A549 (cell line): Measurements from ENCODE around the gene GRXCR2. TPM values are rescaled to one million over a fixed set of nuclear protein-coding genes. Genes with fewer than 3 reads are reported as not detected.

Source experiments
- ATAC-seq, 2 experiments: fragments of 200-7000 bp in 1 of 2; fragments of >200 bp in 1 of 2; cut with Nextera tagmentation in 1 of 2; cut with Tn5 transposase in 1 of 2; 3 replicates each; pipeline versions ENCODE4 v1.8.0 to v1.9.1; 2018 to 2020; ENCODE audit warnings: mild to moderate bottlenecking in 1 of 2, moderate library complexity in 1 of 2
- CTCF ChIA-PET: fragments of 300-600 bp; sonication (Branson Sonifier 250); formaldehyde crosslinking; extraction: SDS; loops from one replicate; lab custom pipeline; 2021; ENCODE audit warnings: antibody characterized with exemption, inconsistent platforms; lab: Yijun Ruan, JAX
- POLR2A ChIA-PET: fragments of 350-600 bp; formaldehyde crosslinking; extraction: SDS; loops from one replicate; lab custom pipeline; 2021; ENCODE audit warnings: antibody characterized with exemption, inconsistent platforms; lab: Yijun Ruan, JAX
- DNase-seq, 2 experiments: peaks; one replicate each; pipeline versions ENCODE4 v3.0.0 to v3.0.0-alpha.2; 2011 to 2016; ENCODE audit warnings: low read depth in 1 of 2, low spot score in 1 of 2
- FAIRE-seq: peaks from 2 replicates; lab custom pipeline; 2011; peaks lifted over from hg19 to GRCh38; lab: Jason Lieb, UNC
- H3K27ac ChIP-seq, 2 experiments: fragments of >200 bp; sonication (Bioruptor Twin); formaldehyde crosslinking; 3 replicates each; pipeline ENCODE4 v1.5.1; 2016 to 2017
- H3K4me1 ChIP-seq: fragments of >200 bp; sonication (Bioruptor Twin); formaldehyde crosslinking; 3 replicates; pipeline ENCODE4 v1.6.1; 2016
- H3K4me2 ChIP-seq: fragments of >200 bp; sonication (Bioruptor Twin); formaldehyde crosslinking; 3 replicates; pipeline ENCODE4 v1.6.1; 2016
- H3K4me3 ChIP-seq: fragments of >200 bp; sonication (Bioruptor Twin); formaldehyde crosslinking; 3 replicates; pipeline ENCODE4 v1.5.1; 2016
- H3K9me3 ChIP-seq: fragments of >200 bp; sonication (Bioruptor Twin); formaldehyde crosslinking; 3 replicates; pipeline ENCODE4 v1.6.1; 2016
- CEBPB ChIP-seq, 2 experiments: fragments of >200 bp in 1 of 2; sonication (Bioruptor Twin) in 1 of 2; formaldehyde crosslinking in 1 of 2; IDR thresholded peaks; 2 replicates each; pipeline ENCODE4 v1.6.1; 2012 to 2016
- CTCF ChIP-seq: fragments of >200 bp; sonication (Bioruptor Twin); formaldehyde crosslinking; IDR thresholded peaks from 3 replicates; pipeline ENCODE4 v1.5.1; 2016
- EHMT2 ChIP-seq: fragments of 200-600 bp; sonication (generic); IDR thresholded peaks from 2 replicates; pipeline ENCODE4 v1.6.1; 2016; ENCODE audit warnings: antibody characterized with exemption, low read depth, mild to moderate bottlenecking, moderate library complexity
- EP300 ChIP-seq, 2 experiments: fragments of >200 bp; sonication (Bioruptor Twin); formaldehyde crosslinking; IDR thresholded peaks; 2 replicates in 1 of 2; 3 replicates in 1 of 2; pipeline ENCODE4 v1.6.1; 2016 to 2017
- FOSL2 ChIP-seq, 2 experiments: fragments of 450-650 bp in 1 of 2; fragments of >200 bp in 1 of 2; sonication (Bioruptor Twin) in 1 of 2; formaldehyde crosslinking; IDR thresholded peaks; 2 replicates each; pipeline versions ENCODE4 v1.5.0 to v1.6.1; 2016 to 2020; ENCODE audit warnings: mild to moderate bottlenecking in 1 of 2, moderate library complexity in 1 of 2
- HDAC2 ChIP-seq: fragments of 200-600 bp; sonication (generic); IDR thresholded peaks from 2 replicates; pipeline ENCODE4 v1.6.1; 2016
- HMGXB4 ChIP-seq: fragments of 250-450 bp; sonication (Bioruptor Pico); IDR thresholded peaks from 2 replicates; pipeline ENCODE4 v1.5.0; 2021; ENCODE audit warnings: mild to moderate bottlenecking, moderate library complexity, borderline replicate concordance
- HOXA7 ChIP-seq: fragments of 250-450 bp; sonication (Bioruptor Pico); IDR thresholded peaks from 2 replicates; pipeline ENCODE4 v1.5.0; 2020; ENCODE audit warnings: mild to moderate bottlenecking, moderate library complexity
- HOXB5 ChIP-seq: fragments of 250-450 bp; sonication (Bioruptor Pico); IDR thresholded peaks from 2 replicates; pipeline ENCODE4 v1.5.0; 2020; ENCODE audit warnings: mild to moderate bottlenecking, moderate library complexity
- JUN ChIP-seq, 2 experiments: fragments of >200 bp; sonication (Bioruptor Twin); formaldehyde crosslinking; IDR thresholded peaks; 2 replicates in 1 of 2; 3 replicates in 1 of 2; pipeline ENCODE4 v1.6.1; 2016 to 2017
- MYC ChIP-seq: IDR thresholded peaks from 2 replicates; pipeline ENCODE4 v1.6.1; 2012; ENCODE audit warnings: mild to moderate bottlenecking, inconsistent platforms, low read length, improper control_type of control experiment, borderline replicate concordance
- NFE2L2 ChIP-seq: fragments of 150-350 bp; conservative IDR thresholded peaks from 2 replicates; pipeline ENCODE4 v1.6.1; 2014; ENCODE audit warnings: low read length
- NR3C1 ChIP-seq: fragments of >200 bp; sonication (Bioruptor Twin); formaldehyde crosslinking; IDR thresholded peaks from 3 replicates; pipeline ENCODE4 v1.6.1; 2017
- POLR2AphosphoS2 ChIP-seq: conservative IDR thresholded peaks from 2 replicates; pipeline ENCODE4 v1.6.1; 2012; ENCODE audit warnings: low read length, improper control_type of control experiment, inconsistent platforms
- RAD21 ChIP-seq, 2 experiments: fragments of >200 bp in 1 of 2; sonication (Bioruptor Twin) in 1 of 2; formaldehyde crosslinking in 1 of 2; IDR thresholded peaks in 1 of 2; conservative IDR thresholded peaks in 1 of 2; 2 replicates in 1 of 2; 3 replicates in 1 of 2; pipeline ENCODE4 v1.6.1; 2012 to 2018; ENCODE audit warnings: inconsistent platforms in 1 of 2
- RCOR1 ChIP-seq: fragments of 150-350 bp; IDR thresholded peaks from 2 replicates; pipeline ENCODE4 v1.6.1; 2014; ENCODE audit warnings: antibody characterized with exemption, low read length, low read depth
- SMC3 ChIP-seq: fragments of >200 bp; sonication (Bioruptor Twin); formaldehyde crosslinking; IDR thresholded peaks from 3 replicates; pipeline ENCODE4 v1.6.1; 2018; ENCODE audit warnings: inconsistent platforms
- TFCP2L1 ChIP-seq: fragments of 250-450 bp; sonication (Bioruptor Pico); IDR thresholded peaks from 2 replicates; pipeline ENCODE4 v1.5.0; 2021; ENCODE audit warnings: mild to moderate bottlenecking
- USF2 ChIP-seq: fragments of 450-650 bp; IDR thresholded peaks from 2 replicates; pipeline ENCODE4 v1.6.1; 2014; ENCODE audit warnings: antibody characterized with exemption
- ZFP36 ChIP-seq: fragments of 450-650 bp; IDR thresholded peaks from 2 replicates; pipeline ENCODE4 v1.6.1; 2014; ENCODE audit warnings: borderline replicate concordance; ENCODE audit not compliant: partially characterized antibody
- ZSCAN20 ChIP-seq: fragments of 250-450 bp; sonication (Bioruptor Pico); IDR thresholded peaks from 2 replicates; pipeline ENCODE4 v1.8.0; 2022; ENCODE audit warnings: mild to moderate bottlenecking, moderate library complexity
- WGBS: methylation state at CpG from one replicate; pipeline ENCODE4 v1.1.6; 2017; ENCODE audit errors: missing lambda C conversion rate; 5-methylcytosine and 5-hydroxymethylcytosine counted together
- polyA plus RNA-seq, 4 experiments: library from polyadenylated mRNA; depleted of rRNA in 3 of 4; stranded (reverse); fragments of >200 nt; fragmentation: RNase III in 1 of 4; extraction: RNeasy Plus Mini Kit Qiagen cat#74134 plus additional on column Dnase treatment in 1 of 4; gene quantifications; 2 replicates in 3 of 4; 3 replicates in 1 of 4; pipeline ENCODE4 v1.2.3, GENCODE V29; 2011 to 2017

The GRXCR2 gene
- polyA plus RNA-seq, 2 of the 4 experiments (the other 2 are of a cell fraction): 0.05 TPM; not detected in 1

- H3K27ac ChIP-seq: no peak overlapping the region
- no peak overlapping the region for H3K4me3 ChIP-seq
- TF ChIP-seq SMC3 (peak; percentile 77), JUN (IDR thresholded peaks at IDR 0.05) (no peak), RAD21 (conservative IDR thresholded peaks at IDR 0.05 in 1 of 2, IDR thresholded peaks at IDR 0.05 in 1 of 2) (peak; percentile 58 to 60), CTCF (peak; percentile 52)
- no peak for FAIRE-seq
- no peaks in the 10 kb centered on the region; the same call in 2 of the 3 replicates for H3K4me1 ChIP-seq
- DNase-seq: peak; percentile 20 to 21
- ATAC-seq: peak; percentile 69 to 76; a peak in 4 of 6 replicates
- ChIA-PET POLR2A (no interaction called here), CTCF (interaction anchor here (0.6 to 3.9 kb wide), 33 partner anchors 9 to 610 kb away, joined by 3 to 81 read pairs (median 4); partner anchors contain the start of gene GRXCR2)
- H3K9me3 ChIP-seq: no peaks in the 10 kb centered on the region
- 57% methylated on average over 3 of the region's 3 CpGs for WGBS
- no peak overlapping the region for H3K4me2 ChIP-seq
Observed at GRCh38 chr5:145908206-145908960, 35.6 kb upstream of the GRXCR2 start.

- DNase-seq: no peak
- ChIA-PET CTCF (interaction anchor here (0.7 to 3.9 kb wide), 6 partner anchors 16 to 144 kb away, joined by 3 to 81 read pairs (median 13); no protein-coding TSS in a partner anchor), POLR2A (no interaction called here)
- Histone ChIP-seq H3K4me3 (no peak overlapping the region), H3K27ac (no peak overlapping the region), H3K4me2 (no peak overlapping the region), H3K4me1 (peaks cover 8% of the 10 kb centered on the region; the same call in 1 of the 3 replicates), H3K9me3 (no peaks in the 10 kb centered on the region)
- no peak for FAIRE-seq
- 82% methylated on average over 1 of the region's 1 CpG for WGBS
- ATAC-seq: no peak
- TF ChIP-seq ZFP36: no peak
- no peak for TF ChIP-seq NFE2L2
- no peak for TF ChIP-seq RCOR1
- TF ChIP-seq HDAC2: no peak
- no peak for TF ChIP-seq FOSL2 (IDR thresholded peaks at IDR 0.05)
- TF ChIP-seq FOSL2 (CRISPR knock-in tag; IDR thresholded peaks at IDR 0.05): no peak
- no peak for TF ChIP-seq MYC
- TF ChIP-seq ZSCAN20 (CRISPR knock-in tag): no peak
- TF ChIP-seq USF2: no peak
- no peak for TF ChIP-seq SMC3
- no peak for TF ChIP-seq HOXB5 (CRISPR knock-in tag)
- no peak for TF ChIP-seq EP300 (IDR thresholded peaks at IDR 0.05)
Observed at GRCh38 chr5:145906401-145906800, 33.6 kb upstream of the GRXCR2 start.

GRCh38 chr5:145904743-145905142 lies 31.9 kb upstream of the GRXCR2 start:
- no peak overlapping the region for H3K4me2 ChIP-seq
- H3K4me3 ChIP-seq: no peak overlapping the region
- no peak for TF ChIP-seq NR3C1
- no peak for TF ChIP-seq MYC
- no peak for TF ChIP-seq POLR2AphosphoS2
- no peak for TF ChIP-seq CEBPB (IDR thresholded peaks at IDR 0.05)
- TF ChIP-seq TFCP2L1 (CRISPR knock-in tag): no peak
- TF ChIP-seq EHMT2: no peak
- no peak for TF ChIP-seq HMGXB4
- no peak for TF ChIP-seq HOXA7 (CRISPR knock-in tag)
- peaks cover 8% of the 10 kb centered on the region; the same call in 1 of the 3 replicates for H3K4me1 ChIP-seq
- ATAC-seq (no peak), DNase-seq (no peak), FAIRE-seq (no peak)
- no peak overlapping the region for H3K27ac ChIP-seq
- ChIA-PET POLR2A (no interaction called here), CTCF (interaction anchor here (0.9 to 2.2 kb wide), 4 partner anchors 13 to 147 kb away, joined by 3 to 5 read pairs (median 4); no protein-coding TSS in a partner anchor)
- WGBS: 74% methylated on average over 5 of the region's 5 CpGs
- H3K9me3 ChIP-seq: no peaks in the 10 kb centered on the region
